Measurements from ENCODE around the gene DPM1. TPM values are rescaled to one million over a fixed set of nuclear protein-coding genes. Genes with fewer than 3 reads are reported as not detected.
A peak's percentile ranks its signal among the peaks of the same experiment; 100 is the strongest.

DPM1 gene
- total and polyA plus RNA-seq, 8 donors: 13.6 to 34.8 (median 17.8) TPM

DNA sequence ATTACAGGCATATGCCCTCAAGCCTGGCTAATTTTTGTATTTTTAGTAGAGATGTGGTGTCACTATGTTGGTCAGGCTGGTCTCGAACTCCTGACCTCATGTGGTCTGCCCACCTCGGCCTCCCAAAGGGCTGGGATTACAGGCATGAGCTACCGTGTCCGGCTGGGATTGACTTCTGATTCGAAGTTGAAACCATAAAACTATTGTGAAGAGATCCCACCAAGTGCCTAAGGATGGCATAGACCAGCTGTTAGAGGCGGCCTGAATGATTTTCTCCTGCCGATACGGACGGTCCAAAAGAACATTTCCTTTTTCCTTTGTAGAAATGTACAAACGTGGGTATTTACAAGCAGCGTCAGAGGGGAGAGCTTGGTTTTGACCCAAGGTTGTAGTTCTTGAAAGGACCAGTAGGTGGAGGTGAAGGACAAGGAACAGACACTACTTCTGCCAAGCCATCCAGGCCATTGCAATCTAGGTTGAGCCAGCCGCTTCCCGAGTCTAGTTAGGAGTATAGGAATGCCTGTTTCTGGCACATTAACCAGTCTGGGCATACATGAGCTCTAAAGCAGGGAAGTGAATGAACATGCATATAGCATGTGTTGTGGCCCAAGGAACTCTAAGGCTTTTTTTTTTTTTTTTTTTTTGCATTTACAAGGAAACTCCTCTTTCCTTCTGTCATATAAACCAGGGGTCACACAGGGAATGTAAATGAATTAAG is 29.3 kb upstream of the DPM1 start:
- Histone ChIP-seq H3K4me1 (peaks cover 0 to 3% (median 0%) of the 10 kb centered on the region in 3 donors), H3K27ac (no peak overlapping the region), H3K36me3 (no peaks in the 10 kb centered on the region), H3K27me3 (no peaks in the 10 kb centered on the region), H3K9me3 (no peaks in the 10 kb centered on the region), H3K4me3 (no peak overlapping the region)
- FAIRE-seq (no peak), DNase-seq (peak in 4 of 6 donors; percentile 53 to 81 (median 66)), ATAC-seq (peak; percentile 92 to 100 (median 98))
- intact Hi-C loops (cut with DNase I): no loop called here
- TF ChIP-seq CTCF (IDR thresholded peaks at IDR 0.05): peak; percentile 73 to 84 (median 82)
- 9 to 14% methylated on average over 13 of the region's 13 CpGs for WGBS, 2 donors

- FAIRE-seq (no peak), ATAC-seq (no peak), DNase-seq (no peak)
- Histone ChIP-seq H3K36me3 (no peaks in the 10 kb centered on the region), H3K4me3 (no peak overlapping the region), H3K27me3 (no peaks in the 10 kb centered on the region), H3K9me3 (no peaks in the 10 kb centered on the region), H3K4me1 (peaks cover 0 to 3% (median 0%) of the 10 kb centered on the region in 3 donors), H3K27ac (no peak overlapping the region)
- no peak for TF ChIP-seq CTCF (IDR thresholded peaks at IDR 0.05)
- intact Hi-C loops (cut with DNase I): loop anchor here in 1 of 3 donors (5.0 kb wide), 1 partner anchor 324 kb away; no protein-coding TSS in a partner anchor
- WGBS, 2 donors: 45 to 55% methylated on average over 2 of the region's 2 CpGs
These were observed 25.0 kb upstream of the DPM1 start for GRCh38 chr20:50983321-50983720.

DNA sequence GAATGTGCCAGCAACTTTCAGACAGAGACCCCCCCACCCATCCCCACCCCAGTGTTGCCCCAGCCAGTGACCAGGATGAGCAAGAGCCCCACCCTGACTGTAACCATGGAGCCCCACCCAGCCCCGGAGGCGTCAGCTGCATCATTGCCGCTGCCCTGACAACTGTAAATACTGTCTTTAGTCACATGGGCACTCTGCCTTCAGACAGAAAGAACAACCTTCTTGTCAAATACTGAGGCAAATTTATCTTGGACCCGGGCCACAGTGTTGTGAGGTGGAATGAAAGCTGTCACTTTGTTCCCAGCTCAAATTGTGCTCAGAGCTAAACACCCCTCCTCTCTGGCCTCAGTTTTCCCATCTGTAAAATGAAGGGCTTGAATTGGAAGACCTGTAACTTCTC is 24.0 kb upstream of the DPM1 start:
- H3K4me1 ChIP-seq: no peaks in the 10 kb centered on the region
- H3K27me3 ChIP-seq: no peaks in the 10 kb centered on the region
- WGBS, 2 donors: 4% methylated on average over 4 of the region's 4 CpGs
- no peak overlapping the region for H3K4me3 ChIP-seq
- FAIRE-seq (no peak), ATAC-seq (peak in 1 of 4 donors; percentile 38), DNase-seq (no peak)
- intact Hi-C loops (cut with DNase I): loop anchor here in 1 of 3 donors (5.0 kb wide), 1 partner anchor 325 kb away; no protein-coding TSS in a partner anchor
- TF ChIP-seq CTCF (IDR thresholded peaks at IDR 0.05): no peak
- H3K27ac ChIP-seq: no peak overlapping the region
- H3K9me3 ChIP-seq: no peaks in the 10 kb centered on the region
- no peaks in the 10 kb centered on the region for H3K36me3 ChIP-seq

DNA sequence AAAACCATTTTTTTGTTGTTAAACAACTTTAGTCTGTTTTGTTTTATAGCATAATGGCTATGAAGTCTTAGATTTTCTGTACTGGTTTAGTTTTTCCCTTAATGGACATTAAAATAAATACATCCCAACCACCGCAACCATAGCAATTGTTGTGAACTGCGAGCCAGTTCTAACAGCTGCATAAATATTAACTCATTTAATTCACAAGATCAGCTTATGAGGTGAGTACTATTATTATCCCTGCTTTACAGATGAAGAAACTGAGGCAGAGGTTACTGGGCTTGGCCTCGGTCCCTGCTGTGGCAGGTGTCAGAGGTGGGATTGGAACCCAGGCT is 23.3 kb upstream of the DPM1 start:
- Histone ChIP-seq H3K36me3 (no peaks in the 10 kb centered on the region), H3K27ac (no peak overlapping the region), H3K4me1 (no peaks in the 10 kb centered on the region), H3K9me3 (no peaks in the 10 kb centered on the region), H3K27me3 (no peaks in the 10 kb centered on the region), H3K4me3 (no peak overlapping the region)
- TF ChIP-seq CTCF (IDR thresholded peaks at IDR 0.05): no peak
- no peak for FAIRE-seq
- ATAC-seq: no peak
- intact Hi-C loops (cut with DNase I): loop anchor here in 1 of 3 donors (5.0 kb wide), 1 partner anchor 326 kb away; no protein-coding TSS in a partner anchor
- 84 to 86% methylated on average over 3 of the region's 3 CpGs for WGBS, 2 donors
- no peak for DNase-seq

Measured in pancreas (tissue), 10 donors.